Glutamatergic neuron (in vitro differentiated cells): ENCODE data around the gene TBC1D19. TPM values are rescaled to one million over a fixed set of nuclear protein-coding genes. Genes with fewer than 3 reads are reported as not detected.

Experiments used
- DNase-seq: peaks from one replicate; pipeline ENCODE4 v3.0.0; 2022
- H3K27ac Mint-ChIP-seq: one replicate; pipeline ENCODE4 v1.8.0; 2020; ENCODE audit warnings: mild to moderate bottlenecking, mixed read lengths, inconsistent platforms; ENCODE audit not compliant: unreplicated experiment
- H3K27me3 Mint-ChIP-seq: one replicate; pipeline ENCODE4 v1.8.0; 2020; ENCODE audit warnings: mild to moderate bottlenecking, moderate library complexity, mixed read lengths, inconsistent platforms; ENCODE audit not compliant: unreplicated experiment
- H3K36me3 Mint-ChIP-seq: one replicate; pipeline ENCODE4 v1.8.0; 2020; ENCODE audit warnings: mild to moderate bottlenecking, mixed read lengths, inconsistent platforms; ENCODE audit not compliant: unreplicated experiment
- H3K4me1 Mint-ChIP-seq: one replicate; pipeline ENCODE4 v1.8.0; 2020; ENCODE audit warnings: mild to moderate bottlenecking, low read depth, mixed read lengths, inconsistent platforms; ENCODE audit not compliant: unreplicated experiment
- H3K4me3 Mint-ChIP-seq: one replicate; pipeline ENCODE4 v1.8.0; 2020; ENCODE audit warnings: mild to moderate bottlenecking, mixed read lengths, inconsistent platforms; ENCODE audit not compliant: unreplicated experiment
- H3K9me3 Mint-ChIP-seq: one replicate; pipeline ENCODE4 v1.8.0; 2020; ENCODE audit warnings: mild to moderate bottlenecking, moderate library complexity, mixed read lengths, inconsistent platforms; ENCODE audit not compliant: unreplicated experiment
- CTCF ChIP-seq: fragments of 200-600 bp; sonication (generic); IDR thresholded peaks from one replicate; pipeline ENCODE4 v1.5.0; 2021; ENCODE audit not compliant: partially characterized antibody, unreplicated experiment
- total RNA-seq: library from RNA; stranded (reverse); fragmentation: NEBNext Ultra II Directional; extraction: Animal tissue kit (Norgen Biotek cat#: 25700); gene quantifications from one replicate; pipeline ENCODE4 v1.2.1, GENCODE V29; 2021; ENCODE audit not compliant: unreplicated experiment

The TBC1D19 gene
- total RNA-seq, 1 donor from 2014 or later: 21.2 TPM

GRCh38 chr4:26700110-26700509 is 116.2 kb downstream of the TBC1D19 start:
- no peaks in the 10 kb centered on the region for H3K4me1 Mint-ChIP-seq
- no peak overlapping the region for H3K27ac Mint-ChIP-seq
- peaks cover 2% of the 10 kb centered on the region for H3K9me3 Mint-ChIP-seq
- no peak for DNase-seq
- no peak overlapping the region for H3K4me3 Mint-ChIP-seq
- no peak for TF ChIP-seq CTCF
- H3K36me3 Mint-ChIP-seq: peaks cover 7% of the 10 kb centered on the region
- no peaks in the 10 kb centered on the region for H3K27me3 Mint-ChIP-seq

- H3K4me3 Mint-ChIP-seq: no peak overlapping the region
- DNase-seq: no peak
- H3K27ac Mint-ChIP-seq: no peak overlapping the region
- no peaks in the 10 kb centered on the region for H3K27me3 Mint-ChIP-seq
- H3K9me3 Mint-ChIP-seq: peaks cover 2% of the 10 kb centered on the region
- H3K36me3 Mint-ChIP-seq: no peaks in the 10 kb centered on the region
- H3K4me1 Mint-ChIP-seq: no peaks in the 10 kb centered on the region
- TF ChIP-seq CTCF: no peak
These were observed 117.2 kb downstream of the TBC1D19 start for GRCh38 chr4:26701095-26701494.

- H3K9me3 Mint-ChIP-seq: no peaks in the 10 kb centered on the region
- H3K36me3 Mint-ChIP-seq: no peaks in the 10 kb centered on the region
- TF ChIP-seq CTCF: no peak
- no peak for DNase-seq
- H3K4me3 Mint-ChIP-seq: no peak overlapping the region
- no peaks in the 10 kb centered on the region for H3K27me3 Mint-ChIP-seq
- no peaks in the 10 kb centered on the region for H3K4me1 Mint-ChIP-seq
- no peak overlapping the region for H3K27ac Mint-ChIP-seq
These were observed 117.9 kb downstream of the TBC1D19 start for GRCh38 chr4:26701786-26702227.

GRCh38 chr4:26707342-26707741 is 123.5 kb downstream of the TBC1D19 start:
- no peak overlapping the region for H3K27ac Mint-ChIP-seq
- H3K9me3 Mint-ChIP-seq: no peaks in the 10 kb centered on the region
- peaks cover 9% of the 10 kb centered on the region for H3K36me3 Mint-ChIP-seq
- H3K27me3 Mint-ChIP-seq: peaks cover 2% of the 10 kb centered on the region
- H3K4me1 Mint-ChIP-seq: no peaks in the 10 kb centered on the region
- TF ChIP-seq CTCF: no peak
- no peak for DNase-seq
- H3K4me3 Mint-ChIP-seq: no peak overlapping the region

GRCh38 chr4:26709246-26709645 is 125.4 kb downstream of the TBC1D19 start:
- no peaks in the 10 kb centered on the region for H3K9me3 Mint-ChIP-seq
- H3K27ac Mint-ChIP-seq: no peak overlapping the region
- no peak for TF ChIP-seq CTCF
- no peak for DNase-seq
- H3K4me3 Mint-ChIP-seq: no peak overlapping the region
- H3K36me3 Mint-ChIP-seq: peaks cover 9% of the 10 kb centered on the region
- peaks cover 2% of the 10 kb centered on the region for H3K27me3 Mint-ChIP-seq
- H3K4me1 Mint-ChIP-seq: no peaks in the 10 kb centered on the region
